Panc1 (cell line): ENCODE measurements around the gene VASH2. TPM values are rescaled to one million over a fixed set of nuclear protein-coding genes. Genes with fewer than 3 reads are reported as not detected.

Experiments used
- ATAC-seq: fragments of 200-7000 bp; cut with Tn5 transposase; 2 replicates; pipeline ENCODE4 v1.9.1; 2020; ENCODE audit warnings: mild to moderate bottlenecking, moderate library complexity
- BruUV-seq: library from RNA; stranded (reverse); fragments of 400-500 nt; replicated peaks from 2 replicates; lab custom pipeline; 2021; lab: Mats Ljungman, UMichigan
- CTCF ChIA-PET: fragments of 300-600 bp; sonication (Branson Sonifier 250); formaldehyde crosslinking; loops from one replicate; lab custom pipeline; 2022; ENCODE audit warnings: antibody characterized with exemption; lab: Charles Lee
- POLR2A ChIA-PET: fragments of 300-600 bp; sonication (Branson Sonifier 250); formaldehyde crosslinking; loops from one replicate; lab custom pipeline; 2022; ENCODE audit warnings: antibody characterized with exemption; lab: Charles Lee
- DNase-seq: peaks from one replicate; pipeline ENCODE4 v3.0.0-alpha.2; 2010; ENCODE audit warnings: low read depth, low spot score
- H3K27ac ChIP-seq: 2 replicates; pipeline ENCODE4 v1.5.1; 2011; ENCODE audit warnings: mild to moderate bottlenecking, low read length, inconsistent platforms
- H3K27me3 ChIP-seq: fragments of 200-500 bp; sonication (Bioruptor generic); 2 replicates; pipeline ENCODE4 v1.6.0; 2014; ENCODE audit warnings: low read length, inconsistent platforms; ENCODE audit not compliant: control insufficient read depth, insufficient read depth
- H3K36me3 ChIP-seq: fragments of 200-500 bp; sonication (Bioruptor generic); 2 replicates; pipeline ENCODE4 v1.5.1; 2014; ENCODE audit warnings: inconsistent platforms, mild to moderate bottlenecking, low read length, moderate library complexity; ENCODE audit not compliant: control insufficient read depth, insufficient read depth
- H3K4me1 ChIP-seq: 2 replicates; pipeline ENCODE4 v1.5.1; 2011; ENCODE audit warnings: inconsistent platforms, mild to moderate bottlenecking, low read length, moderate library complexity; ENCODE audit not compliant: control insufficient read depth, insufficient read depth
- H3K4me3 ChIP-seq, 2 experiments: 2 replicates each; pipeline ENCODE4 v1.5.1; 2011 to 2012; ENCODE audit warnings: low read depth in 2 of 2, low read length in 2 of 2, mild to moderate bottlenecking in 2 of 2, inconsistent platforms in 1 of 2, moderate library complexity in 1 of 2
- H3K9me3 ChIP-seq: fragments of 200-500 bp; sonication (Bioruptor generic); 2 replicates; pipeline ENCODE4 v1.5.1; 2014; ENCODE audit warnings: low read depth, mild to moderate bottlenecking, inconsistent platforms, low read length, moderate library complexity; ENCODE audit not compliant: control insufficient read depth, insufficient read depth
- CTCF ChIP-seq: fragments of 450-650 bp; IDR thresholded peaks from 2 replicates; pipeline ENCODE4 v1.5.1; 2017; ENCODE audit warnings: mild to moderate bottlenecking
- POLR2AphosphoS5 ChIP-seq: IDR thresholded peaks from 2 replicates; pipeline ENCODE4 v1.6.1; 2012; ENCODE audit warnings: mild to moderate bottlenecking, low read depth, low read length, moderate library complexity
- REST ChIP-seq, 2 experiments: IDR thresholded peaks; 2 replicates each; pipeline ENCODE4 v1.6.1; 2011 to 2012; ENCODE audit warnings: low read depth in 2 of 2, control low read depth in 1 of 2, low read length in 1 of 2, mild to moderate bottlenecking in 1 of 2, moderate library complexity in 1 of 2; ENCODE audit not compliant: insufficient read depth in 1 of 2
- SIN3A ChIP-seq: IDR thresholded peaks from 2 replicates; pipeline ENCODE4 v1.6.1; 2012; ENCODE audit warnings: low read depth, mild to moderate bottlenecking, low read length, moderate library complexity, borderline replicate concordance; ENCODE audit not compliant: insufficient read depth
- TCF7L2 ChIP-seq: IDR thresholded peaks from 2 replicates; pipeline ENCODE4 v1.6.1; 2011; ENCODE audit warnings: mild to moderate bottlenecking, low read depth, low read length, inconsistent platforms
- in situ Hi-C: cut with HindIII; loops from 2 replicates; pipeline ENCODE4 v1.10.0; 2016; ENCODE audit warnings: low sequenced_read_pairs, low pct_unique_long_range_greater_than_20kb
- intact Hi-C: fragments of 100-400 bp; cut with micrococcal nuclease; formaldehyde crosslinking; loops from one replicate; pipeline ENCODE4 v1.10.0; 2022; ENCODE audit not compliant: unreplicated experiment
- total RNA-seq: library from RNA; stranded (reverse); gene quantifications from one replicate; pipeline ENCODE4 v1.2.1, GENCODE V29; 2021; ENCODE audit not compliant: unreplicated experiment

VASH2 gene
- total RNA-seq, 1 experiment from 2014 or later = 1.7 TPM

- H3K36me3 ChIP-seq = no peaks in the 10 kb centered on the region
- H3K9me3 ChIP-seq = no peaks in the 10 kb centered on the region
- ChIA-PET CTCF (no interaction called here), POLR2A (no interaction called here)
- DNase-seq = no peak
- TF ChIP-seq SIN3A (no peak), POLR2AphosphoS5 (no peak), CTCF (no peak), TCF7L2 (no peak), REST (IDR thresholded peaks at IDR 0.05; ENCODE audit: insufficient read depth in 1 of 2, low read depth in 2 of 2, low read length in 1 of 2) (no peak)
- no peak overlapping the region for H3K27ac ChIP-seq
- in situ Hi-C loops = no loop called here
- BruUV-seq = no TSS peak
- intact Hi-C loops = no loop called here
- H3K4me3 ChIP-seq = no peak overlapping the region
- no peak for ATAC-seq
- no peaks in the 10 kb centered on the region for H3K27me3 ChIP-seq
- H3K4me1 ChIP-seq = no peaks in the 10 kb centered on the region
These were observed 28.3 kb upstream of the VASH2 start for GRCh38 chr1:212922016-212922415.

- no peak overlapping the region for H3K4me3 ChIP-seq
- no peak for DNase-seq
- no peaks in the 10 kb centered on the region for H3K9me3 ChIP-seq
- in situ Hi-C loops = no loop called here
- no peak overlapping the region for H3K27ac ChIP-seq
- POLR2A ChIA-PET = no interaction called here
- no peaks in the 10 kb centered on the region for H3K36me3 ChIP-seq
- BruUV-seq = no TSS peak
- H3K4me1 ChIP-seq = no peaks in the 10 kb centered on the region
- ATAC-seq = no peak
- CTCF ChIA-PET = no interaction called here
- intact Hi-C loops = no loop called here
- H3K27me3 ChIP-seq = no peaks in the 10 kb centered on the region
- TF ChIP-seq REST (IDR thresholded peaks at IDR 0.05; ENCODE audit: insufficient read depth in 1 of 2, low read depth in 2 of 2, low read length in 1 of 2) (no peak), TCF7L2 (no peak), SIN3A (no peak), CTCF (no peak), POLR2AphosphoS5 (no peak)
These were observed 24.0 kb upstream of the VASH2 start for GRCh38 chr1:212926372-212926771.
